IPS-18a (cell line): ENCODE measurements around the gene OR6B1.
"Not testable (repeated sequence)": the region's sequence is repeated elsewhere in the genome, so short reads cannot be mapped to it uniquely, and the experiment has no call there.

ENCODE experiments used
- H3K27ac ChIP-seq: one replicate; pipeline ENCODE4 v1.5.1; 2013; ENCODE audit warnings: low read length
- H3K27me3 ChIP-seq: one replicate; pipeline ENCODE4 v1.6.1; 2013; ENCODE audit warnings: mild to moderate bottlenecking, low read length; ENCODE audit not compliant: control insufficient read depth, insufficient read depth
- H3K36me3 ChIP-seq: one replicate; pipeline ENCODE4 v1.6.1; 2013; ENCODE audit warnings: low read depth, low read length; ENCODE audit not compliant: control insufficient read depth
- H3K4me1 ChIP-seq: one replicate; pipeline ENCODE4 v1.6.1; 2013; ENCODE audit warnings: low read depth, low read length; ENCODE audit not compliant: control insufficient read depth
- H3K4me3 ChIP-seq: one replicate; pipeline ENCODE4 v1.5.1; 2013; ENCODE audit warnings: low read length
- H3K9ac ChIP-seq: one replicate; pipeline ENCODE4 v1.6.1; 2013; ENCODE audit warnings: mild to moderate bottlenecking, low read length, moderate library complexity
- H3K9me3 ChIP-seq: one replicate; pipeline ENCODE4 v1.6.1; 2013; ENCODE audit warnings: low read depth, low read length; ENCODE audit not compliant: control insufficient read depth

Gene OR6B1

DNA sequence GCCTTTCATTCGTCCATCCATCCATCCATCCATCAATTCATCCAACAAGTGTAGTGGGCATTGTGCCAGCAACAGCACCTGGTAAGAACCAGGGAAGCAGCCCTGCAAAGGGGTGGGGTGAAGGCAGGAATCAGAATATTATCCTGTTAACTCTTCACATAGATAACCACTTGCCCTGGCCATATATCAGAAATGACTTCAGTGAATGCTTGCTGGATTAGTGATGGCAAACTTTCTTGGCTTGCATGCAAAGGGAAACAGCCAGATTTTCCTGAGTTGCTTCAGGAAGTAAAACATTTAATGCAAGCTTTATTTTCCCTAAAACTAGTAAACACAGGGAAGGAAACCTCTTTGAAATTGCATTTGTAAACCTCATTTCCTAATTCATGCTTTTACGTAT lies 49.4 kb downstream of the OR6B1 start:
- no peak overlapping the region for H3K4me3 ChIP-seq
- H3K9ac ChIP-seq, result no peak overlapping the region
- H3K27ac ChIP-seq, result no peak overlapping the region
- no peaks in the 10 kb centered on the region for H3K27me3 ChIP-seq
- H3K36me3 ChIP-seq, result no peaks in the 10 kb centered on the region
- H3K4me1 ChIP-seq, result no peaks in the 10 kb centered on the region
- no peaks in the 10 kb centered on the region for H3K9me3 ChIP-seq

DNA sequence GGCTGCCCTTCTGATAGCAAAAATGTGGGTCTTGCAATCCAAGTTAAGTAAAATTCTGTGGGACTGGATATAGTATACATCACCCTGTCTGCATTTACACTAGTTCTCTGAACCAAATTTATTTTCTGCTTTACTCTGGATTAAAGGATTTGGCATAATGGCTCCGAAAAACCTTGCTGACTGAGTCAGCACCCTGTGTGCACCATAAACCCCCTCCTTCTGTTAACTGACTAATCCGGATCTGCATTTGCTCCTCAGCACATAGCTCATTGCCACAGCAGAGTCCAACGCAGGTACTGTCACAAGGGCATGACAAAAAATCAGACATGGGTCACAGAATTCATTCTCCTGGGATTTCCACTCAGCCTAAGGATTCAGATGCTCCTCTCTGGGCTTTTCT lies 50.0 kb downstream of the OR6B1 start:
- Histone ChIP-seq H3K27me3 (no peaks in the 10 kb centered on the region), H3K9me3 (no peaks in the 10 kb centered on the region)

GRCh38 chr7:144050884-144051283 lies 50.8 kb downstream of the OR6B1 start:
- not testable (repeated sequence) for H3K9ac ChIP-seq, H3K4me1 ChIP-seq, H3K9me3 ChIP-seq, H3K27me3 ChIP-seq, H3K36me3 ChIP-seq, H3K27ac ChIP-seq, H3K4me3 ChIP-seq

More for the DNA sequence above, 50.0 kb downstream of the OR6B1 start:
- Histone ChIP-seq H3K36me3 (no peaks in the 10 kb centered on the region), H3K9ac (no peak overlapping the region), H3K4me3 (no peak overlapping the region), H3K27ac (no peak overlapping the region), H3K4me1 (no peaks in the 10 kb centered on the region)

GRCh38 chr7:144057954-144058353 lies 57.8 kb downstream of the OR6B1 start:
- H3K27ac ChIP-seq, result no peak overlapping the region
- H3K36me3 ChIP-seq, result no peaks in the 10 kb centered on the region
- H3K9ac ChIP-seq, result no peak overlapping the region
- no peaks in the 10 kb centered on the region for H3K9me3 ChIP-seq
- H3K27me3 ChIP-seq, result no peaks in the 10 kb centered on the region
- H3K4me3 ChIP-seq, result no peak overlapping the region
- H3K4me1 ChIP-seq, result no peaks in the 10 kb centered on the region
